WTC11 (cell line): Measurements from ENCODE around the gene PDZD7. TPM values are rescaled to one million over a fixed set of nuclear protein-coding genes. Genes with fewer than 3 reads are reported as not detected.

Source experiments
- ATAC-seq: fragments of 200-7000 bp; cut with Tn5 transposase; 2 replicates; pipeline ENCODE4 v1.10.0; 2021; ENCODE audit warnings: mild to moderate bottlenecking, moderate library complexity
- CTCF ChIA-PET: fragments of 300-600 bp; sonication (Branson Sonifier 250); formaldehyde crosslinking; loops from one replicate; lab custom pipeline; 2021; ENCODE audit warnings: antibody characterized with exemption; lab: Charles Lee
- POLR2A ChIA-PET: fragments of 350-600 bp; sonication (Branson Sonifier 250); formaldehyde crosslinking; loops from one replicate; lab custom pipeline; 2021; ENCODE audit warnings: antibody characterized with exemption; lab: Charles Lee
- DNase-seq: peaks from one replicate; pipeline ENCODE4 v3.0.0; 2021; ENCODE audit warnings: low spot score
- H3K27ac Mint-ChIP-seq: 2 replicates; pipeline ENCODE4 v1.8.0; 2021; ENCODE audit warnings: mixed read lengths
- H3K27me3 Mint-ChIP-seq: 2 replicates; pipeline ENCODE4 v1.8.0; 2021; ENCODE audit warnings: low read depth, mild to moderate bottlenecking, moderate library complexity, mixed read lengths
- H3K36me3 Mint-ChIP-seq: 2 replicates; pipeline ENCODE4 v1.8.0; 2021; ENCODE audit warnings: mixed read lengths
- H3K4me1 Mint-ChIP-seq: 2 replicates; pipeline ENCODE4 v1.8.0; 2022; ENCODE audit warnings: mixed read lengths
- H3K4me3 Mint-ChIP-seq: 2 replicates; pipeline ENCODE4 v1.8.0; 2021; ENCODE audit warnings: mild to moderate bottlenecking, moderate library complexity, mixed read lengths
- H3K9me3 Mint-ChIP-seq: 2 replicates; pipeline ENCODE4 v1.8.0; 2021; ENCODE audit warnings: mixed read lengths
- CREM ChIP-seq: sonication (generic); formaldehyde crosslinking; IDR thresholded peaks from 2 replicates; pipeline ENCODE4 v1.8.1; 2022; ENCODE audit warnings: mild to moderate bottlenecking, missing genetic modification reagents, moderate library complexity
- ERG ChIP-seq: fragments of 250-450 bp; sonication (Bioruptor Pico); IDR thresholded peaks from 2 replicates; pipeline ENCODE4 v1.8.0; 2021; ENCODE audit warnings: mild to moderate bottlenecking
- GABPB1 ChIP-seq: sonication (generic); formaldehyde crosslinking; IDR thresholded peaks from 2 replicates; pipeline ENCODE4 v1.8.1; 2023; ENCODE audit warnings: mild to moderate bottlenecking, missing genetic modification reagents
- HMGA2 ChIP-seq: fragments of 250-450 bp; sonication (Bioruptor Pico); IDR thresholded peaks from 2 replicates; pipeline ENCODE4 v1.4.0; 2021; ENCODE audit warnings: mild to moderate bottlenecking, moderate library complexity
- HMGXB4 ChIP-seq: sonication (generic); formaldehyde crosslinking; IDR thresholded peaks from 2 replicates; pipeline ENCODE4 v1.8.1; 2023; ENCODE audit warnings: mild to moderate bottlenecking, moderate library complexity, missing genetic modification reagents
- IRF2 ChIP-seq: sonication (generic); formaldehyde crosslinking; IDR thresholded peaks from 2 replicates; pipeline ENCODE4 v1.8.0; 2022; ENCODE audit warnings: low read depth, missing genetic modification reagents, borderline replicate concordance
- NR1H2 ChIP-seq: sonication (generic); formaldehyde crosslinking; IDR thresholded peaks from 2 replicates; pipeline ENCODE4 v1.9.0; 2021; ENCODE audit warnings: mild to moderate bottlenecking, moderate library complexity, missing genetic modification reagents
- NR2C2 ChIP-seq: sonication (generic); formaldehyde crosslinking; IDR thresholded peaks from 2 replicates; pipeline ENCODE4 v1.8.0; 2022; ENCODE audit warnings: mild to moderate bottlenecking, missing genetic modification reagents
- PREB ChIP-seq: sonication (generic); formaldehyde crosslinking; IDR thresholded peaks from 2 replicates; pipeline ENCODE4 v1.8.1; 2022; ENCODE audit warnings: mild to moderate bottlenecking, missing genetic modification reagents, moderate library complexity, borderline replicate concordance
- RELA ChIP-seq: sonication (generic); formaldehyde crosslinking; IDR thresholded peaks from 2 replicates; pipeline ENCODE4 v1.8.1; 2022; ENCODE audit warnings: missing genetic modification reagents, mild to moderate bottlenecking, borderline replicate concordance
- STAT6 ChIP-seq: sonication (generic); formaldehyde crosslinking; conservative IDR thresholded peaks from 2 replicates; pipeline ENCODE4 v1.8.1; 2023; ENCODE audit warnings: mild to moderate bottlenecking, low read depth, missing genetic modification reagents, moderate library complexity
- TEAD4 ChIP-seq: sonication (generic); formaldehyde crosslinking; IDR thresholded peaks from 2 replicates; pipeline ENCODE4 v1.8.0; 2022; ENCODE audit warnings: mild to moderate bottlenecking, missing genetic modification reagents
- USF1 ChIP-seq: sonication (generic); formaldehyde crosslinking; IDR thresholded peaks from 2 replicates; pipeline ENCODE4 v1.8.0; 2022; ENCODE audit warnings: mild to moderate bottlenecking, missing genetic modification reagents
- ZMAT4 ChIP-seq: fragments of 250-450 bp; sonication (Bioruptor Pico); IDR thresholded peaks from 2 replicates; pipeline ENCODE4 v1.9.0; 2021; ENCODE audit warnings: mild to moderate bottlenecking
- ZNF121 ChIP-seq: sonication (generic); formaldehyde crosslinking; IDR thresholded peaks from 2 replicates; pipeline ENCODE4 v1.8.0; 2023; ENCODE audit warnings: missing genetic modification reagents
- ZNF416 ChIP-seq: fragments of 250-450 bp; sonication (Bioruptor Pico); IDR thresholded peaks from 2 replicates; pipeline ENCODE4 v1.9.0; 2021; ENCODE audit warnings: mild to moderate bottlenecking, inconsistent platforms
- ZNF532 ChIP-seq: fragments of 250-450 bp; sonication (Bioruptor Pico); IDR thresholded peaks from 2 replicates; pipeline ENCODE4 v1.9.0; 2021; ENCODE audit warnings: mild to moderate bottlenecking, borderline replicate concordance
- total RNA-seq: library from RNA; stranded (reverse); gene quantifications from 3 replicates; pipeline ENCODE4 v1.2.3, GENCODE V29; 2021

Gene PDZD7
- total RNA-seq, 1 experiment from 2014 or later: 2.6 TPM

GRCh38 chr10:101021692-101022251 lies 9.2 kb downstream of the PDZD7 start (continued):
- TF ChIP-seq STAT6: no peak
- TF ChIP-seq NR2C2 (CRISPR knock-in tag): no peak
- TF ChIP-seq IRF2 (CRISPR knock-in tag): no peak
- TF ChIP-seq GABPB1 (CRISPR knock-in tag): no peak
- no peak for TF ChIP-seq CREM (CRISPR knock-in tag)
- no peak for TF ChIP-seq HMGA2 (CRISPR knock-in tag)

GRCh38 chr10:101021239-101021638 lies 9.7 kb downstream of the PDZD7 start:
- H3K27ac Mint-ChIP-seq: no peak overlapping the region
- DNase-seq: no peak
- peaks cover 45% of the 10 kb centered on the region for H3K27me3 Mint-ChIP-seq
- ChIA-PET POLR2A (interaction anchor here (0.6 kb wide), 1 partner anchor 941 kb away, joined by 5 read pairs; no protein-coding TSS in a partner anchor), CTCF (no interaction called here)
- ATAC-seq: no peak
- H3K4me3 Mint-ChIP-seq: no peak overlapping the region
- no peaks in the 10 kb centered on the region for H3K9me3 Mint-ChIP-seq
- H3K4me1 Mint-ChIP-seq: peaks cover 11% of the 10 kb centered on the region
- no peaks in the 10 kb centered on the region for H3K36me3 Mint-ChIP-seq
- TF ChIP-seq ZMAT4 (CRISPR knock-in tag) (no peak), USF1 (CRISPR knock-in tag) (no peak)
- TF ChIP-seq, all 79 proteins: peak for 0

GRCh38 chr10:101020427-101021075 lies 10.4 kb downstream of the PDZD7 start:
- POLR2A ChIA-PET: interaction anchor here (0.6 kb wide), 1 partner anchor 941 kb away, joined by 5 read pairs; no protein-coding TSS in a partner anchor
- no peak for TF ChIP-seq RELA (CRISPR knock-in tag)
- TF ChIP-seq ZNF532 (CRISPR knock-in tag): no peak
- no peak for TF ChIP-seq TEAD4 (CRISPR knock-in tag)
- TF ChIP-seq ZNF416: no peak
- TF ChIP-seq HMGXB4 (CRISPR knock-in tag): no peak
- no peak for TF ChIP-seq NR1H2 (CRISPR knock-in tag)
- no peak for TF ChIP-seq PREB (CRISPR knock-in tag)
- TF ChIP-seq USF1 (CRISPR knock-in tag): no peak
- no peak for TF ChIP-seq ZNF121
- TF ChIP-seq ERG (CRISPR knock-in tag): no peak

More at GRCh38 chr10:101020427-101021075, 10.4 kb downstream of the PDZD7 start:
- no peaks in the 10 kb centered on the region for H3K36me3 Mint-ChIP-seq
- no peak for ATAC-seq
- peaks cover 49% of the 10 kb centered on the region for H3K27me3 Mint-ChIP-seq
- no peak for DNase-seq
- H3K9me3 Mint-ChIP-seq: no peaks in the 10 kb centered on the region
- no peak overlapping the region for H3K4me3 Mint-ChIP-seq
- H3K27ac Mint-ChIP-seq: no peak overlapping the region
- peaks cover 11% of the 10 kb centered on the region for H3K4me1 Mint-ChIP-seq
- CTCF ChIA-PET: interaction anchor here (1.2 to 4.3 kb wide), 3 partner anchors 9 to 75 kb away, joined by 3 to 41 read pairs (median 15); partner anchors contain the start of gene KAZALD1
